ENCODE measurements around the gene CADM2. TPM values are rescaled to one million over a fixed set of nuclear protein-coding genes. Genes with fewer than 3 reads are reported as not detected.
"Not testable (repeated sequence)": the region's sequence is repeated elsewhere in the genome, so short reads cannot be mapped to it uniquely, and the experiment has no call there.

CADM2 gene
- total and polyA plus RNA-seq, 2 experiments from 2014 or later = 13.3 to 47.5 TPM

GRCh38 chr3:84958495-84959469 is at the start of gene CADM2 (continued):
- TF ChIP-seq ZNF114 (CRISPR knock-in tag; IDR thresholded peaks at IDR 0.05) = no peak

- DNase-seq (ENCODE audit: low spot score); H3K4me2 ChIP-seq; H4K20me1 ChIP-seq (replicated peaks; ENCODE audit: insufficient read depth); H3K79me2 ChIP-seq (replicated peaks; ENCODE audit: insufficient read depth); H3K4me3 ChIP-seq; H3K27ac ChIP-seq (ENCODE audit: low read depth); H3F3A ChIP-seq (replicated peaks; ENCODE audit: low read depth); H2AFZ ChIP-seq; H3K4me1 ChIP-seq (ENCODE audit: insufficient read depth); H3K27me3 Mint-ChIP-seq (ENCODE audit: insufficient read depth, low read depth, poor library complexity); H3K27ac Mint-ChIP-seq; H3K27me3 ChIP-seq (ENCODE audit: insufficient read depth); H3K9me2 ChIP-seq (ENCODE audit: insufficient read depth); H3K36me3 ChIP-seq (ENCODE audit: insufficient read depth); H3K4me1 Mint-ChIP-seq; H3K4me3 Mint-ChIP-seq; ATAC-seq: not testable (repeated sequence)
- H3K36me3 Mint-ChIP-seq (ENCODE audit: low read depth) = peaks cover 18% of the 10 kb centered on the region
- peaks cover 31% of the 10 kb centered on the region for H3K9me3 Mint-ChIP-seq
These were observed 40.2 kb upstream of the CADM2 start for GRCh38 chr3:84918592-84918991.

- ATAC-seq (no peak), DNase-seq (ENCODE audit: low spot score) (no peak)
- Histone ChIP-seq H3K36me3 (ENCODE audit: insufficient read depth) (no peaks in the 10 kb centered on the region; the same call in 1 of the 2 replicates), H3K4me1 (ENCODE audit: insufficient read depth) (no peaks in the 10 kb centered on the region), H3K79me2 (replicated peaks; ENCODE audit: insufficient read depth) (no peaks in the 10 kb centered on the region), H3K27ac (ENCODE audit: low read depth) (no peak overlapping the region), H3K4me2 (no peak overlapping the region), H3K27me3 (ENCODE audit: insufficient read depth) (no peaks in the 10 kb centered on the region), H3K4me3 (no peak overlapping the region), H4K20me1 (replicated peaks; ENCODE audit: insufficient read depth) (no peaks in the 10 kb centered on the region), H2AFZ (no peak overlapping the region), H3K9me2 (ENCODE audit: insufficient read depth) (no peaks in the 10 kb centered on the region), H3F3A (replicated peaks; ENCODE audit: low read depth) (no peaks in the 10 kb centered on the region)
- Mint-ChIP-seq H3K27me3 (ENCODE audit: insufficient read depth, low read depth, poor library complexity) (no peaks in the 10 kb centered on the region), H3K4me1 (no peaks in the 10 kb centered on the region; the same call in 2 of the 3 replicates), H3K9me3 (peaks cover 24% of the 10 kb centered on the region), H3K36me3 (ENCODE audit: low read depth) (peaks cover 11% of the 10 kb centered on the region), H3K4me3 (no peak overlapping the region), H3K27ac (no peak overlapping the region)
- TF ChIP-seq POLR2AphosphoS5 (IDR thresholded peaks at IDR 0.05; ENCODE audit: low read depth) = no peak
- no peak for TF ChIP-seq REST (IDR thresholded peaks at IDR 0.05; ENCODE audit: unreplicated experiment)
- TF ChIP-seq NANOG (IDR thresholded peaks at IDR 0.05; ENCODE audit: borderline replicate concordance) = no peak
- TF ChIP-seq ETS1 (IDR thresholded peaks at IDR 0.05) = no peak
- no peak for TF ChIP-seq JUNB (IDR thresholded peaks at IDR 0.05; ENCODE audit: unreplicated experiment)
- TF ChIP-seq EZH2 (IDR thresholded peaks at IDR 0.05; ENCODE audit: low read depth, unreplicated experiment) = no peak
- TF ChIP-seq EZH2phosphoT487 (IDR thresholded peaks at IDR 0.05; ENCODE audit: unreplicated experiment) = no peak
- TF ChIP-seq CTCF (conservative IDR thresholded peaks at IDR 0.05; ENCODE audit: low read depth in 2 of 2) = no peak
These were observed 36.1 kb upstream of the CADM2 start for GRCh38 chr3:84922682-84923081.
